Tibial artery (tissue), 4 donors: ENCODE measurements around the gene SLC35G2.
"Not testable (repeated sequence)": the region's sequence is repeated elsewhere in the genome, so short reads cannot be mapped to it uniquely, and the experiment has no call there.

Experiments
- DNase-seq, 2 donors: peaks; one replicate each; pipeline ENCODE4 v3.0.0-alpha.2; 2019
- H3K27ac ChIP-seq, 2 donors: fragments of 200-600 bp; sonication (generic) in 1 of 2; 1 replicate in 1 of 2; 2 replicates in 1 of 2; pipeline ENCODE4 v1.5.1; 2018 to 2019; ENCODE audit warnings: mild to moderate bottlenecking in 1 of 2
- H3K27me3 ChIP-seq, 2 donors: fragments of 200-600 bp; sonication (generic) in 1 of 2; one replicate each; pipeline versions ENCODE4 v1.5.1 to v1.6.0; 2016 to 2019
- H3K36me3 ChIP-seq, 3 donors: fragments of 200-600 bp; sonication (generic) in 2 of 3; one replicate each; pipeline ENCODE4 v1.5.1; 2016 to 2019; ENCODE audit warnings: mild to moderate bottlenecking in 2 of 3
- H3K4me1 ChIP-seq, 4 donors: fragments of 200-600 bp; sonication (generic) in 2 of 4; 1 replicate in 3 of 4; 2 replicates in 1 of 4; pipeline ENCODE4 v1.5.1; 2016 to 2019
- H3K4me3 ChIP-seq, 2 donors: fragments of 200-600 bp; sonication (generic) in 1 of 2; 1 replicate in 1 of 2; 2 replicates in 1 of 2; pipeline ENCODE4 v1.5.1; 2018 to 2019; ENCODE audit warnings: mild to moderate bottlenecking in 2 of 2
- H3K9me3 ChIP-seq, 3 donors: fragments of 200-600 bp; sonication (generic) in 1 of 3; one replicate each; pipeline ENCODE4 v1.5.1; 2016 to 2019
- intact Hi-C: fragments of 100-400 bp; cut with DNase I; formaldehyde crosslinking; loops from one replicate; pipeline ENCODE4 v1.15.0; 2023; ENCODE audit warnings: low total_unique reads
- TF ChIP-seq, protein P1 (sequence below), 2 experiments: fragments of 200-600 bp in 1 of 2; fragments of 450-650 bp in 1 of 2; IDR thresholded peaks; one replicate each; pipeline ENCODE4 v1.5.1; 2017 to 2019; ENCODE audit warnings: antibody characterized with exemption in 2 of 2, mild to moderate bottlenecking in 1 of 2, moderate library complexity in 1 of 2

Gene SLC35G2

DNA sequence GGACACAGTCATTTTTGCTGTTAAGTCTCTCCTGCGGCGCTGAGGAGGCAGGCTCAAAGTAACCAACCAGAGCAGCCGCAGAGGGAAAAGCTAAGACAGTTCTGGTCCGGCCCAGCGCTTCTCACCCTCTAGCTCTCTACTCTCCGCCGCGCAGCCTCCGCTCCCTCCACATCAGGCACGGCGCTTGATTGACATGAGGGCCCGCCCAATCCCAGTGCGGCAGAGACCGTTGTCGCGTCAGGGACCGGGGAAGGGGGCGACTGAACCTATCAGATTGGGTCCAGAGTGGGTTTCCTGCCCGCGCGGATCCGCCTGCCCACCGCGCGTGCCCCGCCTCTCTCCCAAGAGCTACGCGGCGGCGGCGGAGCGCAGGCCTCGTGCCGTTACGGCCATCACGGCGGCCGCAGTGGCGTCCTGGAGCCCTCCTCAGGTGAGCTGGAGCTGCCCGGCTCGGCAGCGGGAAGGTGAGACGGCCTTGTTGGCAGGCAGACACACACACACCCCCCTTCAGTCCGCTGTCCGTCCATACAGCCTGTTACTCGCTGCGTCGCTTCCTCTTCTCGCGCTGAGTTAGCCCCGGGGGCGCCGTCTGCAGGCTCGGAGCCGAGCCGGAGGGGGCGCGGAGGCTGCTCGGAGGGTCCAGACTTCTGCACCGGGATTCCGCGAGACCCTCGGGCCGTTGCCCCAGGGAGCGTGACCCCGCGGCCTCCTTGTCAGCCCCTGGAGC, 43.1 kb downstream of the SLC35G2 start, which contains the start of gene NCK1:
Gene NCK1, plus strand, starts transcription at position 319 of the 727 bp plus-strand sequence. CDS start 65,794 bp downstream, outside the sequence.
- no peaks in the 10 kb centered on the region for H3K9me3 ChIP-seq
- H3K27ac ChIP-seq = peak within 1 kb of the TSS; percentile 92 to 98
- peak within 1 kb of the TSS; percentile 76 to 91 for H3K4me3 ChIP-seq
- H3K36me3 ChIP-seq = no peaks in the 10 kb centered on the region
- TF ChIP-seq, protein P1, sequence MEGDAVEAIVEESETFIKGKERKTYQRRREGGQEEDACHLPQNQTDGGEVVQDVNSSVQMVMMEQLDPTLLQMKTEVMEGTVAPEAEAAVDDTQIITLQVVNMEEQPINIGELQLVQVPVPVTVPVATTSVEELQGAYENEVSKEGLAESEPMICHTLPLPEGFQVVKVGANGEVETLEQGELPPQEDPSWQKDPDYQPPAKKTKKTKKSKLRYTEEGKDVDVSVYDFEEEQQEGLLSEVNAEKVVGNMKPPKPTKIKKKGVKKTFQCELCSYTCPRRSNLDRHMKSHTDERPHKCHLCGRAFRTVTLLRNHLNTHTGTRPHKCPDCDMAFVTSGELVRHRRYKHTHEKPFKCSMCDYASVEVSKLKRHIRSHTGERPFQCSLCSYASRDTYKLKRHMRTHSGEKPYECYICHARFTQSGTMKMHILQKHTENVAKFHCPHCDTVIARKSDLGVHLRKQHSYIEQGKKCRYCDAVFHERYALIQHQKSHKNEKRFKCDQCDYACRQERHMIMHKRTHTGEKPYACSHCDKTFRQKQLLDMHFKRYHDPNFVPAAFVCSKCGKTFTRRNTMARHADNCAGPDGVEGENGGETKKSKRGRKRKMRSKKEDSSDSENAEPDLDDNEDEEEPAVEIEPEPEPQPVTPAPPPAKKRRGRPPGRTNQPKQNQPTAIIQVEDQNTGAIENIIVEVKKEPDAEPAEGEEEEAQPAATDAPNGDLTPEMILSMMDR (IDR thresholded peaks at IDR 0.05) = peak in 1 of 2 experiments; percentile 17
- no peaks in the 10 kb centered on the region for H3K27me3 ChIP-seq
- peaks cover 0 to 19% (median 10%) of the 10 kb centered on the region in 4 donors for H3K4me1 ChIP-seq
- DNase-seq = peak; percentile 100
- intact Hi-C loops = loop anchor here (10.0 kb wide), 3 partner anchors 107 to 667 kb away; partner anchors contain the start of genes MSL2 and STAG1

DNA sequence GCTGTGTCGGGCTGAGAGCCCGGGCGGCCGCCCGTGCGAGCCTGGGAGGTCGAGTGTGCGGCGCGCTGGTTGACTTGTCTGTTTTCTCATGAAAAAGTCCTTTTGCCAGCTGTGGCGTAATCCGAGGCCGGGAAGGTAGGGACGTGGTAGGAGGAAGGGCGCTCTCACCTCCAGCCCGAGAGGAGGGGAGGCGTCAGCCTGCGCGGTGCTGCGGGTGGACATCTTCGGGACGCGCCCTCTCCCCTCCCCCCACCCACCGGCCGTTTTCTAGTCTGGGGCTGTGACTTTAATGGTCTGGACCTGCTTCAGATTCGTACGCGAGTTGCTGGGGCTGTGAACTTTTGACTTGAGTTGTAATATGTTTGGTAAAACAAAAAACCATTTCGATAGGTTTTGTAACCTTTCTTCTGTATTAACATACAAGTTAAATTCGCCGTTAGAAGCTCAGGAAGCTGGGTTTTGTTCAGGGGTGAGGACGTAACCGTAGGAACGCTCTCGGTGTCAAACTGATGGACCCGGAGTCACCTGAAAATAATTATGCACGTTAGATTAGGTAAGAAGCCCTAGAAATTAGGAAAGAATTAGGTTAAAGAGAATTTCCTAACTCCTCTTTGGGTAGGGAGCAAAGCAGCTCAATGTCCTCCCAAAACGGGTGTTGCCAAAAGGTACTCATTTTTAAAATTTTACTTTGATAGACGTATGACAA, 43.8 kb downstream of the SLC35G2 start:
- intact Hi-C loops = loop anchor here (10.0 kb wide), 3 partner anchors 108 to 668 kb away; partner anchors contain the start of genes MSL2 and STAG1
- Histone ChIP-seq H3K36me3 (peaks cover 0 to under 1% (median 0%) of the 10 kb centered on the region in 3 donors), H3K9me3 (no peaks in the 10 kb centered on the region), H3K27me3 (no peaks in the 10 kb centered on the region), H3K4me3 (peak overlapping the region; percentile 76 to 91), H3K27ac (peak overlapping the region; percentile 92 to 98), H3K4me1 (peaks cover 0 to 19% (median 10%) of the 10 kb centered on the region in 4 donors)
- TF ChIP-seq, protein P1 (IDR thresholded peaks at IDR 0.05) = no peak
- peak; percentile 70 to 81 for DNase-seq

DNA sequence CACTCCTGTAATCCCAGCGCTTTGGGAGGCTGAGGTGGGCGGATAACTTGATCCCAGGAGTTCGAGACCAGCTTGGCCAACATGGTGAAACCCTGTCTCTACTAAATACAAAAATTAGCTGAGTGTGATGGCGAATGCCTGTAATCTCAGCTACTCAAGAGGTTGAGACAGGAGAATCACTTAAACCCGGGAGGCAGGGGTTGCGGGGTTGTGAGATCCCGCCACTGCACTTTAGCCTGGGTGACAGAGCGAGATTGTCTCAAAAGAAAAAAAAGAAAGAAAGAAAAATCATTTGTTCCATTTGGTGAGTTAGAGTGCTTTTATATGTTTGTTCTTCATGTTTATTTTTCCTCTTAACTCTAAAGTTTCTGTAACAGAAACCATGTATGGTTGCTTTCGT, 50.4 kb downstream of the SLC35G2 start:
- Histone ChIP-seq H3K4me3 (no peak overlapping the region), H3K27ac (no peak overlapping the region), H3K27me3 (no peaks in the 10 kb centered on the region), H3K9me3 (no peaks in the 10 kb centered on the region), H3K36me3 (peaks cover 3 to 31% (median 25%) of the 10 kb centered on the region in 3 donors), H3K4me1 (no peaks in the 10 kb centered on the region)
- TF ChIP-seq, protein P1 (IDR thresholded peaks at IDR 0.05) = no peak
- intact Hi-C loops = loop anchor here (10.0 kb wide), 3 partner anchors 114 to 674 kb away; partner anchors contain the start of genes MSL2 and STAG1
- DNase-seq = no peak

DNA sequence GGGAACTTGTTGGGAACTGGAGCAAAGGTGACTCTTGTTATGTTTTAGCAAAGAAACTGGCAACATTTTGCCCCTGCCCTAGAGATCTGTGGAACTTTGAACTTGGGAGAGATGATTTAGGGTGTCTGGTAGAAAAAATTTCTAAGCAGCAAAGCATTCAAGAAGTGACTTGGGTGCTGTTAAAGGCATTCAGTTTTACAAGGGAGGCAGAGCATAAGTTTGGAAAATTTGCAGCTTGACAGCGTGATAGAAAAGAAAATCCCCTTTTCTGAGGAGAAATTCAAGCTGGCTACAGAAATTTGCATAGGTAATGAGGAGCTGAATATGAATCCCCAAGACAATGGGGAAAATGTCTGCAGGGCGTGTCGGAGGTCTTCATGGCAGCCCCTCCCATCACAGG, 53.3 kb downstream of the SLC35G2 start:
- H3K27ac ChIP-seq, H3K27me3 ChIP-seq, H3K4me3 ChIP-seq, H3K9me3 ChIP-seq, DNase-seq, H3K4me1 ChIP-seq, intact Hi-C loops: not testable (repeated sequence)
- H3K36me3 ChIP-seq = peaks cover 3 to 32% (median 25%) of the 10 kb centered on the region in 3 donors

DNA sequence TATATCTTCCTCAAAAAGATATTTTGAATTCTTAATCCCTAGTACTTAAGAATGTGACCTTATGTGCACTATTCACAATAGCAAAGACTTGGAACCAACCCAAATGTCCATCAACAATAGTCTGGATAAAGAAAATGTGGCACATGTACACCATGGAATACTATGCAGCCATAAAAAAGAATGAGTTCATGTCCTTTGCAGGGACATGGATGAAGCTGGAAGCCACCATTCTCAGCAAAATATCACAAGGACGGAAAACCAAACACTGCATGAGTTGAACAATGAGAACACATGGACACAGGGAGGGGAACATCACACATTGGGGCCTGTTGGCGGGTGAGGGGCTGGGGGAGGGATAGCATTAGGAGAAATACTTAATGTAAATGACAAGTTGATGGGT, 60.6 kb downstream of the SLC35G2 start:
- H3K27me3 ChIP-seq, H3K36me3 ChIP-seq, H3K9me3 ChIP-seq, H3K4me1 ChIP-seq, DNase-seq, H3K27ac ChIP-seq, H3K4me3 ChIP-seq, intact Hi-C loops: not testable (repeated sequence)

DNA sequence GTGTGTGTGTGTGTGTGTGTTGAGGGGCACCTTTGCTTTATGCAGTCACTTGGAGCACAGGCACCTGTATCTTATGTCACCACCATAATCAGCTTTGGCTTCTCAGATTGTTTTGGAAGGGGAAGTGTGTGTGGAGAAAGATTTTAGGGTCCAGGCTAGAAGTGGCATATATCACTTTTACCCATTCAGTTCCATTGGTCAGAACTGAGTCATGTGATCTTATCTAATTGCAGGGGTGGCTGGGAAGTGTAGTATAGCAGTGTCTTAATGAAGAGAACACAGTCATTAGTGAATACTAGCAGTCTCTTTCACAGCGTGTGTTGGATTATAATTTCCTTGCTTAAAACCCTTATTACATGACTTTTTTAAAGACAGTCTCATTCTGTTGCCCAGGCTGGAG, 63.6 kb downstream of the SLC35G2 start:
- Histone ChIP-seq H3K27ac (no peak overlapping the region), H3K9me3 (no peaks in the 10 kb centered on the region), H3K36me3 (no peaks in the 10 kb centered on the region), H3K4me1 (peaks cover 0 to 9% (median 5%) of the 10 kb centered on the region in 4 donors), H3K27me3 (no peaks in the 10 kb centered on the region), H3K4me3 (no peak overlapping the region)
- TF ChIP-seq, protein P1 (IDR thresholded peaks at IDR 0.05) = no peak
- no peak for DNase-seq
- intact Hi-C loops = no loop called here
